Measurements from ENCODE around the gene CMSS1. TPM values are rescaled to one million over a fixed set of nuclear protein-coding genes. Genes with fewer than 3 reads are reported as not detected.

CMSS1 gene
- total RNA-seq, 1 donor from 2014 or later: 17.3 TPM

GRCh38 chr3:100008081-100008698 is 190.5 kb downstream of the CMSS1 start:
- TF ChIP-seq, protein P1, sequence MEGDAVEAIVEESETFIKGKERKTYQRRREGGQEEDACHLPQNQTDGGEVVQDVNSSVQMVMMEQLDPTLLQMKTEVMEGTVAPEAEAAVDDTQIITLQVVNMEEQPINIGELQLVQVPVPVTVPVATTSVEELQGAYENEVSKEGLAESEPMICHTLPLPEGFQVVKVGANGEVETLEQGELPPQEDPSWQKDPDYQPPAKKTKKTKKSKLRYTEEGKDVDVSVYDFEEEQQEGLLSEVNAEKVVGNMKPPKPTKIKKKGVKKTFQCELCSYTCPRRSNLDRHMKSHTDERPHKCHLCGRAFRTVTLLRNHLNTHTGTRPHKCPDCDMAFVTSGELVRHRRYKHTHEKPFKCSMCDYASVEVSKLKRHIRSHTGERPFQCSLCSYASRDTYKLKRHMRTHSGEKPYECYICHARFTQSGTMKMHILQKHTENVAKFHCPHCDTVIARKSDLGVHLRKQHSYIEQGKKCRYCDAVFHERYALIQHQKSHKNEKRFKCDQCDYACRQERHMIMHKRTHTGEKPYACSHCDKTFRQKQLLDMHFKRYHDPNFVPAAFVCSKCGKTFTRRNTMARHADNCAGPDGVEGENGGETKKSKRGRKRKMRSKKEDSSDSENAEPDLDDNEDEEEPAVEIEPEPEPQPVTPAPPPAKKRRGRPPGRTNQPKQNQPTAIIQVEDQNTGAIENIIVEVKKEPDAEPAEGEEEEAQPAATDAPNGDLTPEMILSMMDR (IDR thresholded peaks at IDR 0.05): no peak

GRCh38 chr3:100009276-100010086 is 191.8 kb downstream of the CMSS1 start:
- Histone ChIP-seq H3K27ac (no peak overlapping the region), H3K27me3 (ENCODE audit: low read depth) (no peaks in the 10 kb centered on the region), H3K4me1 (peaks cover 20% of the 10 kb centered on the region), H3K36me3 (no peaks in the 10 kb centered on the region), H3K4me3 (no peak overlapping the region), H3K9me3 (no peaks in the 10 kb centered on the region)
- DNase-seq (no peak), ATAC-seq (no peak)
- TF ChIP-seq, protein P1 (IDR thresholded peaks at IDR 0.05): no peak
- intact Hi-C loops (cut with DNase I): no loop called here

More at GRCh38 chr3:100008081-100008698, 190.5 kb downstream of the CMSS1 start:
- Histone ChIP-seq H3K4me3 (no peak overlapping the region), H3K36me3 (no peaks in the 10 kb centered on the region), H3K27ac (no peak overlapping the region), H3K9me3 (no peaks in the 10 kb centered on the region), H3K4me1 (peaks cover 20% of the 10 kb centered on the region), H3K27me3 (ENCODE audit: low read depth) (no peaks in the 10 kb centered on the region)
- DNase-seq (no peak), ATAC-seq (no peak)
- intact Hi-C loops (cut with DNase I): no loop called here

DNA sequence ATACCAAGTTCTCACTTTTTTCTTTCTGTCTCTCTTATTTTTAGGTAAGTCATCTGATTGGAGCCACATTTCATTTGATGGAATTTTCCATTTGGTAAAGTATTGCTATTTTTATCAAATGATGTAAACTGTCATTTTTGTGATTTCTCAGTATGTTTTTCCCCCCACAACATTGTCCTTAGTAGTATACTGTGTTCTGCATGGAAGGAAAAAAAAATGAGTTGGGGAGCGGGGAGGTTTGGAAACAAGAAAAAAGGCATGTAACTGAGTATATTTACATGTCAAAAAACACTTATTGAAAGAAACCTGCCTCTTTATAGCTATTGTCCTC is 192.4 kb downstream of the CMSS1 start:
- no peaks in the 10 kb centered on the region for H3K36me3 ChIP-seq
- ATAC-seq (no peak), DNase-seq (no peak)
- H3K9me3 ChIP-seq: no peaks in the 10 kb centered on the region
- peaks cover 20% of the 10 kb centered on the region for H3K4me1 ChIP-seq
- TF ChIP-seq, protein P1 (IDR thresholded peaks at IDR 0.05): no peak
- no peak overlapping the region for H3K4me3 ChIP-seq
- intact Hi-C loops (cut with DNase I): no loop called here
- H3K27me3 ChIP-seq (ENCODE audit: low read depth): no peaks in the 10 kb centered on the region
- no peak overlapping the region for H3K27ac ChIP-seq

- intact Hi-C loops (cut with DNase I): no loop called here
- H3K4me3 ChIP-seq: no peak overlapping the region
- H3K27ac ChIP-seq: no peak overlapping the region
- H3K27me3 ChIP-seq (ENCODE audit: low read depth): no peaks in the 10 kb centered on the region
- H3K36me3 ChIP-seq: no peaks in the 10 kb centered on the region
- DNase-seq: no peak
- TF ChIP-seq, protein P1 (IDR thresholded peaks at IDR 0.05): no peak
- no peaks in the 10 kb centered on the region for H3K9me3 ChIP-seq
- no peak for ATAC-seq
- no peaks in the 10 kb centered on the region for H3K4me1 ChIP-seq
Observed at GRCh38 chr3:100018806-100019205, 201.1 kb downstream of the CMSS1 start.

DNA sequence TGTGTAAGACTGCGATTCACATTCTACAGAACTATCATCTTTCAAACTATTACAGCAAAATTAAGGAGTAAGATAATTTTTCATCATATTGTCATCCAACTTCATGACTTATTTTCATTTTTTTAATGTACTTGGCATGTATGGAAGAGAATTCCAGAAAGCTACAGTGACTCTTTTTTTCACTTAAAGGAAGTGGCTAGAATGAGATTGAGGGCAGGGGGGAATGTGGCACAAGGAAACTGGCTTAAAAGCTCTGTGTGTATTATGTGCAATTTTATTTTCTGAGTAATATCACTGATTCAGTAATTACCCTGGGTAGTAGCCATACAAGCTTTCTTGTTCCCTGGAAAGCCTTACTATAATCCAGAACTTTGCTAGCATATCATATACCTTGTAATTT is 202.1 kb downstream of the CMSS1 start:
- TF ChIP-seq, protein P1 (IDR thresholded peaks at IDR 0.05): no peak
- no peaks in the 10 kb centered on the region for H3K4me1 ChIP-seq
- no peak overlapping the region for H3K4me3 ChIP-seq
- H3K36me3 ChIP-seq: no peaks in the 10 kb centered on the region
- no peak for DNase-seq
- intact Hi-C loops (cut with DNase I): no loop called here
- no peak for ATAC-seq
- H3K27ac ChIP-seq: no peak overlapping the region
- H3K9me3 ChIP-seq: no peaks in the 10 kb centered on the region
- H3K27me3 ChIP-seq (ENCODE audit: low read depth): no peaks in the 10 kb centered on the region

All from lower lobe of right lung (tissue), 2 donors.